Activated CD8-positive, alpha-beta T cell treated with anti-CD3 and anti-CD28 coated beads for 36 hours (primary cell): ENCODE data around the gene SHOX. TPM values are rescaled to one million over a fixed set of nuclear protein-coding genes. Genes with fewer than 3 reads are reported as not detected.

ENCODE experiments used
- ATAC-seq: fragments of 200-7000 bp; cut with Tn5 transposase; one replicate; pipeline ENCODE4 v1.10.0; 2021; ENCODE audit warnings: mild to moderate bottlenecking, moderate library complexity
- CTCF ChIA-PET: fragments of 350-600 bp; sonication (Branson Sonifier 250); formaldehyde crosslinking; loops from one replicate; lab custom pipeline; 2021; ENCODE audit warnings: antibody characterized with exemption; lab: Charles Lee
- POLR2A ChIA-PET: fragments of 350-600 bp; sonication (Branson Sonifier 250); formaldehyde crosslinking; loops from one replicate; lab custom pipeline; 2021; ENCODE audit warnings: antibody characterized with exemption; lab: Charles Lee
- DNase-seq: peaks from one replicate; pipeline ENCODE4 v3.0.0-alpha.2; 2020
- H3K27ac Mint-ChIP-seq: one replicate; pipeline ENCODE4 v1.8.0; 2021; ENCODE audit warnings: mild to moderate bottlenecking, mixed read lengths
- H3K27me3 Mint-ChIP-seq: one replicate; pipeline ENCODE4 v1.8.0; 2021; ENCODE audit warnings: mixed read lengths
- H3K36me3 Mint-ChIP-seq: one replicate; pipeline ENCODE4 v1.8.0; 2021; ENCODE audit warnings: low read depth, mixed read lengths
- H3K4me1 Mint-ChIP-seq: one replicate; pipeline ENCODE4 v1.8.0; 2021; ENCODE audit warnings: low read depth, mixed read lengths
- H3K4me3 Mint-ChIP-seq: one replicate; pipeline ENCODE4 v1.8.0; 2021; ENCODE audit warnings: mild to moderate bottlenecking, moderate library complexity, mixed read lengths
- H3K9me3 Mint-ChIP-seq: one replicate; pipeline ENCODE4 v1.8.0; 2021; ENCODE audit warnings: mixed read lengths
- intact Hi-C: fragments of 100-400 bp; cut with micrococcal nuclease; formaldehyde crosslinking; loops from one replicate; pipeline ENCODE4 v1.10.0; 2022
- total RNA-seq, 2 experiments: library from RNA; stranded (reverse); gene quantifications; one replicate each; pipeline ENCODE4 v1.2.3, GENCODE V29; 2021
- TF ChIP-seq, protein P1 (sequence below): fragments of 200-600 bp; IDR thresholded peaks from one replicate; pipeline ENCODE4 v1.8.0; 2022; ENCODE audit warnings: antibody characterized with exemption, mild to moderate bottlenecking

SHOX gene
- total RNA-seq, 2 experiments from 2014 or later, result not detected

DNA sequence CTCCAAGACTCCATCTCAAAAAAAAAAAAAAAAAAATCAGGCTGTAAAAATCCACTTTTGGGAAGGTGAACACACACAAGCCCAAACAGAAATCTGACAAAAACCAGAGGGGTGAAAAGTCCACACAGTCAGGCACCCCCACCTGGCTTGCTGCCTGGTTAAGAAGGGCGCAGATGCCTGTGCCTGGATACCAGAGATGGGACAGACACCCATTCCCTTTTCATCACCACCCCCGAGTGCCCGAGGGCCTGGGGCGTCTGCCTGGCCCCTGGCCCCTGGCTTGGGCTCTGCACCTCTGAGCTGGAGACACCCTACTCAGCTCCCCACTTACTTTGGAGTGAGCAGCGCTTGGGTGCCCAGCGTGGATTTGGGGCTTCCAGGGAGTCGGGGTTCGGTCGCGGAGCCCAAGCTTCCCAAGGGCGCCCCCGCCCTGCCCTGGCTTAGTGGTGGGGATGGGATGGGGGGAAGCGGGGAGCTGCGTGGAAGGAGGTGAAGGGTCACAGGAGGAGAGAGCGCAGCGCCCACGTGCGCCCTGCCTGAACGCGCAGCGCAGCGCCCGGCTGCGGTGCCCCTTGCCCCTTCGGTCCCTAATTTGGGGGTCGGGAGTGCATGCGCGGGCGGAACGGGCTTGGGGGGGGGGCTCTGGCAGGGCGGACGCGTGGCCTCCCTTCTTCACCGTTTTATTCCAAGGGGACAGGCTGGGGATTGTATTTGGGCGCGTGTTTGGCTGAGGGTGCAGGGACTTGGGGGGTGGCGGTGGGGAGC, 11.3 kb downstream of the SHOX start:
- intact Hi-C loops, result no loop called here
- peaks cover 42% of the 10 kb centered on the region for H3K27me3 Mint-ChIP-seq
- TF ChIP-seq, protein P1, sequence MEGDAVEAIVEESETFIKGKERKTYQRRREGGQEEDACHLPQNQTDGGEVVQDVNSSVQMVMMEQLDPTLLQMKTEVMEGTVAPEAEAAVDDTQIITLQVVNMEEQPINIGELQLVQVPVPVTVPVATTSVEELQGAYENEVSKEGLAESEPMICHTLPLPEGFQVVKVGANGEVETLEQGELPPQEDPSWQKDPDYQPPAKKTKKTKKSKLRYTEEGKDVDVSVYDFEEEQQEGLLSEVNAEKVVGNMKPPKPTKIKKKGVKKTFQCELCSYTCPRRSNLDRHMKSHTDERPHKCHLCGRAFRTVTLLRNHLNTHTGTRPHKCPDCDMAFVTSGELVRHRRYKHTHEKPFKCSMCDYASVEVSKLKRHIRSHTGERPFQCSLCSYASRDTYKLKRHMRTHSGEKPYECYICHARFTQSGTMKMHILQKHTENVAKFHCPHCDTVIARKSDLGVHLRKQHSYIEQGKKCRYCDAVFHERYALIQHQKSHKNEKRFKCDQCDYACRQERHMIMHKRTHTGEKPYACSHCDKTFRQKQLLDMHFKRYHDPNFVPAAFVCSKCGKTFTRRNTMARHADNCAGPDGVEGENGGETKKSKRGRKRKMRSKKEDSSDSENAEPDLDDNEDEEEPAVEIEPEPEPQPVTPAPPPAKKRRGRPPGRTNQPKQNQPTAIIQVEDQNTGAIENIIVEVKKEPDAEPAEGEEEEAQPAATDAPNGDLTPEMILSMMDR, result no peak
- DNase-seq, result no peak
- H3K4me3 Mint-ChIP-seq, result no peak overlapping the region
- no peak overlapping the region for H3K27ac Mint-ChIP-seq
- ATAC-seq, result no peak
- H3K36me3 Mint-ChIP-seq, result no peaks in the 10 kb centered on the region
- POLR2A ChIA-PET, result no interaction called here
- H3K9me3 Mint-ChIP-seq, result no peaks in the 10 kb centered on the region
- CTCF ChIA-PET, result no interaction called here
- peaks cover 6% of the 10 kb centered on the region for H3K4me1 Mint-ChIP-seq

- TF ChIP-seq, protein P1, result no peak
- no peak for ATAC-seq
- ChIA-PET POLR2A (no interaction called here), CTCF (no interaction called here)
- Mint-ChIP-seq H3K4me1 (peaks cover 3% of the 10 kb centered on the region), H3K27me3 (peaks cover 34% of the 10 kb centered on the region), H3K27ac (no peak overlapping the region), H3K4me3 (no peak overlapping the region), H3K9me3 (no peaks in the 10 kb centered on the region), H3K36me3 (no peaks in the 10 kb centered on the region)
- DNase-seq, result no peak
- intact Hi-C loops, result no loop called here
These were observed 12.0 kb downstream of the SHOX start for GRCh38 chrX:642436-643240.

DNA sequence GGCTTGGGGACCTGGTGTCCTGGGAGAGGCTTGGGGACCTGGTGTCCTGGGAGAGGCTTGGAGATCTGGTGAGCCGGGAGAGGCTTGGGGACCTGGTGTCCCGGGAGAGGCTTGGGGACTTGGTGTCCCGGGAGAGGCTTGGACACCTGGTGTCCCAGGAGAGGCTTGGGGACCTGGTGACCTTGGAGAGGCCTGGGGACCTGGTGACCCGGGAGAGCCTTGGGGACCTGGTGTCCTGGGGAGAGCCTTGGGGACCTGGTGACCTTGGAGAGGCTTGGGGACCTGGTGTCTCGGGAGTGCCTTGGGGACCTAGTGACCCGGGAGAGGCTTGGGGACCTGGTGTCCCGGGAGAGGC, 12.6 kb downstream of the SHOX start:
- intact Hi-C loops, result no loop called here
- CTCF ChIA-PET, result no interaction called here
- Mint-ChIP-seq H3K27me3 (peaks cover 28% of the 10 kb centered on the region), H3K9me3 (no peaks in the 10 kb centered on the region), H3K4me1 (no peaks in the 10 kb centered on the region), H3K4me3 (no peak overlapping the region), H3K36me3 (no peaks in the 10 kb centered on the region), H3K27ac (no peak overlapping the region)
- DNase-seq (no peak), ATAC-seq (no peak)
- TF ChIP-seq, protein P1, result no peak
- POLR2A ChIA-PET, result no interaction called here

DNA sequence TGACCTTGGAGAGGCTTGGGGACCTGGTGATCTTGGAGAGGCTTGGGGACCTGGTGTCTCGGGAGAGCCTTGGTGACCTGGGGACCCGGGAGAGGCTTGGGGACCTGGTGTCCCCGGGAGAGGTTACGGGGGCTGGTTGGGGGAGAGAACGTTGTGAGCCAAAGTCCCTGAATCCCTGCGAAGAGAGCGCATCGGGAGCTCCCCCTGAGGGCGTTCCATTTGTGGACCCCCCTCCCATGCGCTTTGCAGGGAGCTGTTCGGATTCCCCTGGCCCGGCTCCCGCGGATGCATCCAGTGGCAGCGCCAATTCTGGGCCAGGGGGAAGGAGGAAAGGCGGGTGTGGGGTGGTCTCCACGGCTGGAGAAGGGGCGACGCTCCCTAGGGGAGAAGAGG, 13.3 kb downstream of the SHOX start:
- no peaks in the 10 kb centered on the region for H3K4me1 Mint-ChIP-seq
- CTCF ChIA-PET, result no interaction called here
- H3K4me3 Mint-ChIP-seq, result no peak overlapping the region
- DNase-seq, result no peak
- TF ChIP-seq, protein P1, result no peak
- ATAC-seq, result no peak
- POLR2A ChIA-PET, result no interaction called here
- no peaks in the 10 kb centered on the region for H3K36me3 Mint-ChIP-seq
- intact Hi-C loops, result no loop called here
- H3K27me3 Mint-ChIP-seq, result peaks cover 22% of the 10 kb centered on the region
- no peaks in the 10 kb centered on the region for H3K9me3 Mint-ChIP-seq
- H3K27ac Mint-ChIP-seq, result no peak overlapping the region
